Astrocyte (in vitro differentiated cells and primary cell): ENCODE results near the gene SESN3.

ENCODE experiments used
- EZH2 ChIP-seq: IDR thresholded peaks from 2 replicates; pipeline ENCODE4 v1.6.1; 2012; ENCODE audit warnings: mild to moderate bottlenecking, low read length, inconsistent platforms; ENCODE audit not compliant: insufficient read depth
- TF ChIP-seq, protein P1 (sequence below): IDR thresholded peaks from 2 replicates; pipeline ENCODE4 v1.5.1; 2011; ENCODE audit warnings: low read depth, mild to moderate bottlenecking, inconsistent platforms, low read length, moderate library complexity; ENCODE audit not compliant: insufficient read depth

DNA sequence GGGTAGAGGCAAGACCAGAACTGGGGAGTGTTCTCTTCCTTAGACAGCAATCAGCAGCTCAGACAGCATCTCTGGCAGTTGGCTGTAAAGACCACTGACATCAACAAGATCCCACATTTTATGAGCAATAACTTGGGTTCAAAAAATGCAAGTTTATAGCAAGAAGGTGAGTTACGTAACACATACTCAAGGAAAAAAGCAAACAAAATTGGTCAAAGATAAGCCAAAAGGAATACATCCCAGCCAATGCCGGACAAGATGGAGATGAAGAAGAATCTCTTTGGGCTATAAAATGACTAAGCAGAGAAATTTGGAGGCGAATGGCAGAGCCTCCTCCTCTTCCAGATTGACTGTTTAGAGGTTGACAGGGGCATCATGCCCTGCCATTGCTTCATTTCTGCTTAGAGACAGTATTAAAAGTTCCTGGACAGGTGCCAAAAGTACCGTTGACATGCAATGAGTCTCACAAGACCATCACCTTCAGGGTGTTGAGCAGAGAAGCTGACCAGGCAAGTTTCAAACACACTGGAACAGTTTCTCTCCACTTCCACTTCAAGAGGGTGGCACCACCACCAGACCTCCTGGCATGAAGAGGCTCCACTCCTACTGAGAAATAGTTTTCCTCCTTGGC is 85.5 kb downstream of the SESN3 start:
- TF ChIP-seq, protein P1, sequence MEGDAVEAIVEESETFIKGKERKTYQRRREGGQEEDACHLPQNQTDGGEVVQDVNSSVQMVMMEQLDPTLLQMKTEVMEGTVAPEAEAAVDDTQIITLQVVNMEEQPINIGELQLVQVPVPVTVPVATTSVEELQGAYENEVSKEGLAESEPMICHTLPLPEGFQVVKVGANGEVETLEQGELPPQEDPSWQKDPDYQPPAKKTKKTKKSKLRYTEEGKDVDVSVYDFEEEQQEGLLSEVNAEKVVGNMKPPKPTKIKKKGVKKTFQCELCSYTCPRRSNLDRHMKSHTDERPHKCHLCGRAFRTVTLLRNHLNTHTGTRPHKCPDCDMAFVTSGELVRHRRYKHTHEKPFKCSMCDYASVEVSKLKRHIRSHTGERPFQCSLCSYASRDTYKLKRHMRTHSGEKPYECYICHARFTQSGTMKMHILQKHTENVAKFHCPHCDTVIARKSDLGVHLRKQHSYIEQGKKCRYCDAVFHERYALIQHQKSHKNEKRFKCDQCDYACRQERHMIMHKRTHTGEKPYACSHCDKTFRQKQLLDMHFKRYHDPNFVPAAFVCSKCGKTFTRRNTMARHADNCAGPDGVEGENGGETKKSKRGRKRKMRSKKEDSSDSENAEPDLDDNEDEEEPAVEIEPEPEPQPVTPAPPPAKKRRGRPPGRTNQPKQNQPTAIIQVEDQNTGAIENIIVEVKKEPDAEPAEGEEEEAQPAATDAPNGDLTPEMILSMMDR = no peak
- TF ChIP-seq EZH2 = no peak
